ENCODE results near the gene FIS1.

Gene FIS1

GRCh38 chr7:101233907-101234547 is 10.9 kb downstream of the FIS1 start:
- no peak overlapping the region for H3K9ac ChIP-seq (ENCODE audit: low read depth, low read length)
- H3K9me3 ChIP-seq (ENCODE audit: control insufficient read depth, insufficient read depth, low read length): no peaks in the 10 kb centered on the region
- H3K36me3 ChIP-seq (ENCODE audit: insufficient read depth, low read length): no peaks in the 10 kb centered on the region
- H3K4me1 ChIP-seq (ENCODE audit: insufficient read depth, low read length): peaks cover 37% of the 10 kb centered on the region

DNA sequence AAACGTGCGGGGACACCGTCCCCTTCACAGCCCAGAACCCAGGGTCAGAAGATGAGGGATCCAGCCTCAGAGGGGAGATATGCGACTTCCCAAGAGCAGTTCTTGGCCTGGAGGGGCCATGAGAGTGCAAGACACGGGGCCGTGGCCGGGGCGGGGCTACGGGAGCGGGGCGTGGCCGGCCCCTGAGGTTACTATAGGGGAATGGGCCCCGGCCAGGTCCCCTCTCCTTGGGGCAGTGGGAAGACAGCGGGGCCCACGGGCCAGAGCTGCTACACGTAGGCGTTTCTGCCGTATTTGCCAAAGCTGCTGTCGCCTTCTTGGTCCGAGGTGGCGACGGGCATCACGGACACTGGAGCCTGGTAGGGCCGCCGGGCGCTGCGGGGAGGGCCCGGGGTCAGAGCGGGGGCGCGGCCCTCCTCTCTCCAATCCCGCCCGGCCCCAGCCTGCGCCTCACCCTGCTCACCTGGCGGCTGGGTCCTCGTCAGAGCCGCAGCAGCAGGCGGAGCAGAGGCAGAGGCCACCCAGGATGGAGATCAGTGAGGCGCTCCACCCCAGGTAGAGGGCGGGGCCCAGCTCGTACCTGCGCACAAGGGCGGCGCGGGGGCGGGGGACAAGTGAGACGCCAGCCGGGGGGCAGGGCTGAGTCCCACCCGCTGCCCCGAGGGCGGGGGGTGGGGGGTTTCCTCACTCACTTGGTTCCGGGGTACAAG is 12.6 kb downstream of the FIS1 start:
- Histone ChIP-seq H3K9me3 (ENCODE audit: control insufficient read depth, insufficient read depth, low read length) (no peaks in the 10 kb centered on the region), H3K4me1 (ENCODE audit: insufficient read depth, low read length) (peaks cover 22% of the 10 kb centered on the region), H3K36me3 (ENCODE audit: insufficient read depth, low read length) (no peaks in the 10 kb centered on the region), H3K9ac (ENCODE audit: low read depth, low read length) (peak overlapping the region; percentile 62; the same call in 1 of the 2 replicates)

- Histone ChIP-seq H3K4me1 (ENCODE audit: insufficient read depth, low read length) (peaks cover 17% of the 10 kb centered on the region), H3K9me3 (ENCODE audit: control insufficient read depth, insufficient read depth, low read length) (no peaks in the 10 kb centered on the region), H3K36me3 (ENCODE audit: insufficient read depth, low read length) (no peaks in the 10 kb centered on the region), H3K9ac (ENCODE audit: low read depth, low read length) (peak overlapping the region; percentile 62; the same call in 1 of the 2 replicates)
Measured at GRCh38 chr7:101231644-101232043, 13.2 kb downstream of the FIS1 start.

- Histone ChIP-seq H3K9me3 (ENCODE audit: control insufficient read depth, insufficient read depth, low read length) (no peaks in the 10 kb centered on the region), H3K4me1 (ENCODE audit: insufficient read depth, low read length) (peaks cover 12% of the 10 kb centered on the region; the same call in 1 of the 2 replicates), H3K9ac (ENCODE audit: low read depth, low read length) (no peak overlapping the region), H3K36me3 (ENCODE audit: insufficient read depth, low read length) (peaks cover 7% of the 10 kb centered on the region)
Measured at GRCh38 chr7:101226721-101227120, 18.2 kb downstream of the FIS1 start.

- Histone ChIP-seq H3K36me3 (ENCODE audit: insufficient read depth, low read length) (peaks cover 7% of the 10 kb centered on the region), H3K9me3 (ENCODE audit: control insufficient read depth, insufficient read depth, low read length) (no peaks in the 10 kb centered on the region), H3K9ac (ENCODE audit: low read depth, low read length) (no peak overlapping the region), H3K4me1 (ENCODE audit: insufficient read depth, low read length) (0 out of 2 replicates have a peak, but pooled peaks cover 4% of the 10 kb centered on the region)
Measured at GRCh38 chr7:101225650-101226049, 19.2 kb downstream of the FIS1 start.

- Histone ChIP-seq H3K9me3 (ENCODE audit: control insufficient read depth, insufficient read depth, low read length) (no peaks in the 10 kb centered on the region), H3K4me1 (ENCODE audit: insufficient read depth, low read length) (0 out of 2 replicates have a peak, but pooled peaks cover 4% of the 10 kb centered on the region), H3K9ac (ENCODE audit: low read depth, low read length) (no peak overlapping the region), H3K36me3 (ENCODE audit: insufficient read depth, low read length) (peaks cover 7% of the 10 kb centered on the region)
Measured at GRCh38 chr7:101223528-101223927, 21.4 kb downstream of the FIS1 start.

DNA sequence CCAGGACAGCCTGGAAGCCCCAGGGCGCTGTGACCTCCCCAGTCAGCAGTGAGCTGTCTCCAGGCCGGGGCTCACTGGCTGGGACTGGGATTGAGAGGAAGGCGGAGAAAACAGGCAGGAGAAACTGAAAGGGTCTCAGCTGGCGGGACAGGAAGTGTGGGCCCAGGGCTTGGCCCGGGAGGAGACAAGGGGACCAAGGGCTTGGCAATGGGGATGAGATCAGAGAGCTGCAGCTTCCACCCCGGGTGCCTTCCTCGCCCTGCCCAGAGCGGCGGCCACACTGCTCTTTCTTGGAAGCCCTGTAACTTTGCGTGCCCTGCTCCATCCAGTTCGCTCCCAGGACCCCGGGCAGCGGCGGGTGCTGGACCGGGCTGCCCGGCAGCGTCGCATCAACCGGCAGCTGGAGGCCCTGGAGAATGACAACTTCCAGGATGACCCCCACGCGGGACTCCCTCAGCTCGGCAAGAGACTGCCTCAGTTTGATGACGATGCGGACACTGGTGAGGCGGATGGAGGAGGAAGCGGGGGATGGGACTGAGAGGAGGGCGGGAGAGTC is 22.5 kb downstream of the FIS1 start:
- Histone ChIP-seq H3K36me3 (ENCODE audit: insufficient read depth, low read length) (peaks cover 7% of the 10 kb centered on the region), H3K4me1 (ENCODE audit: insufficient read depth, low read length) (0 out of 2 replicates have a peak, but pooled peaks cover 4% of the 10 kb centered on the region), H3K9me3 (ENCODE audit: control insufficient read depth, insufficient read depth, low read length) (no peaks in the 10 kb centered on the region), H3K9ac (ENCODE audit: low read depth, low read length) (no peak overlapping the region)

GRCh38 chr7:101220295-101220694 is 24.6 kb downstream of the FIS1 start:
- H3K9ac ChIP-seq (ENCODE audit: low read depth, low read length): no peak overlapping the region
- H3K36me3 ChIP-seq (ENCODE audit: insufficient read depth, low read length): peaks cover 7% of the 10 kb centered on the region
- H3K9me3 ChIP-seq (ENCODE audit: control insufficient read depth, insufficient read depth, low read length): no peaks in the 10 kb centered on the region
- 0 out of 2 replicates have a peak, but pooled peaks cover 4% of the 10 kb centered on the region for H3K4me1 ChIP-seq (ENCODE audit: insufficient read depth, low read length)

DNA sequence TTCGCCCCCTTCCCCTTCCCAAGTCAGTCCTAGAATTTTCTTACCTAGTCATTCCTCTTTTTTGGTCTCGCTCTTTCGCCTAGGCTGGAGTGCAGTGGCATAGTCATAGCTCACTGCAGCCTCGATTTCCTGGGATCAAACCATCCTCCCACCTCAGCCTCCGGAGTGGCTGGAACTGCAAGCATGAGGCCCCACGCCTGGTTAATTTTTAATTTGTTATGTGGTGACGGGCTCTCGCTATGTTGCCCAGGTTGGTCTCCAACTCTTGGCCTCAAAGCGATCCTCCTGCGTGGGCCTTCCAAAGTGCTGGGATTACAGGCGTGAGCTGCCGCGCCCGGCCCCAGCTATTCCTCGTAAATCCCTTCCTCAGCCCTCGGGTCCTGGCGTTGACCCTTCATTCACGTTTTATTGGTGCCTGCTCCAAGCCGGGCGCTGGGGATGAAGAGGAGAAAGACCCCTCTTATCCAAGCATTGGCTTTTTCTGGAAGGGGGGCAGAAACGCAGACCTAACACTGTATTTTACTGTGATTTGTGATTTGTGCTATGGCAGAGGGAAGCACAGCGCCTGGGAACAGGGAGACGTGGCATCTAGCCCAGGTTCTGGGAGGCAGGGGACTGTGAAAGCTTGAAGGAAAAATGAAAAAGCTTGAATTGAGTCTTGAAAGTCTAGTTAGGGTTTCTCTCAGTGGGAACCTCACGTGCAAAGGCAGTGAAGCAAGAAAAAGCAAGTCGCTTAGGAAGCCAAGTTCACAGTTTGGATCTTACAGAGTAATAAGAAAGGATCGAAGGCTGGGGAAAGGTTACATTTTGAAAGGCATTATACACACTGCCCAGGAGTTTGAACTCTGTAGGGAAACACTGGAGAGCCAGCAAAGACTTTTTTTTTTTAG is 26.4 kb downstream of the FIS1 start:
- no peaks in the 10 kb centered on the region; the same call in 1 of the 2 replicates for H3K36me3 ChIP-seq (ENCODE audit: insufficient read depth, low read length)
- H3K9ac ChIP-seq (ENCODE audit: low read depth, low read length): peak overlapping the region; percentile 80
- H3K9me3 ChIP-seq (ENCODE audit: control insufficient read depth, insufficient read depth, low read length): no peaks in the 10 kb centered on the region
- H3K4me1 ChIP-seq (ENCODE audit: insufficient read depth, low read length): 0 out of 2 replicates have a peak, but pooled peaks cover 4% of the 10 kb centered on the region

DNA sequence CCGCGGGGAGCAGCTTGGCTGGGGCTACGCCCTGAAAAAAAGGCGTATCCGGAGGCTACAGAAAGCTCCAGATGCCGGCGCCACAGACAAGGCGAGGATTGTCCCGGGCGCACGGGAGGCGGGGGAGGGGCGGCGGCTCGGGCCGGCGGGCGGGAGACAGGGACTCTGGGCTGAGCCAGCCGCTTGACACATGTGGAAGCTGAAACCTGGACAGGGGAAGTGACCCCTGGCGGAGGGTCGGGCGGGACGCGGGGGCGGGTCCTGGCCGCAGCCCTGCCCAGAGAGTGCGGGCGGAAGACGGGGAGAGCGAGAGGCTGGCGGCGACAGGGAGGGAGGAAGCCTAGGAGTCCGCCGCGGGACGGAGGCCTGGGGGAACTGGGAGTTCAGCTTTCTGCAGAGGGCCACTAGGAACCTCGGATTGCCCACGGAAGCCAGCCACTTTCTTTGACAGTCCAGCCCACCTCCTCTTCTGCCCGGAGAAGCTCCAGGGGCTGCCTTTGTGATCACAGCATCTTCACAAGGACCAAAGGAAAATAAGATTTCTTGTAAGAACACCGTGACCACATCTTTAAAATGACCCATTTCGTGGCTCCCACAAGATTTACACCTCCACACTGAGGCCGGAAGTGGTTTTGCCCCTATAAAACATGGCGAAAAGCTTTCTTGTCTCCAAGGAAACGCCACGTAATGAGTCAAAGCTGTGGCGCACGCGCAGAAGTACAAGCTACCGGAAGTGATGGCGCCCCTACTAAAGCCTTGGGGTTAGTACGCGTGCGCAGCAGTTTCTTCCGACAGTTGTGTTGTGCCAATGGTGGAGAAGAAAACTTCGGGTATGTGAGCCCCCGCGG is 27.3 kb downstream of the FIS1 start, which contains the start of the genes PLOD3 and ZNHIT1:
Gene PLOD3, minus strand, starts transcription at position 194 of the 848 bp plus-strand sequence. CDS start 307 bp downstream, outside the sequence.
Gene ZNHIT1, plus strand, starts transcription at position 778 of the 848 bp plus-strand sequence. Its CDS starts 31 bp downstream, at position 809.
- Histone ChIP-seq H3K36me3 (ENCODE audit: insufficient read depth, low read length) (no peaks in the 10 kb centered on the region; the same call in 1 of the 2 replicates), H3K9me3 (ENCODE audit: control insufficient read depth, insufficient read depth, low read length) (no peaks in the 10 kb centered on the region), H3K9ac (ENCODE audit: low read depth, low read length) (peak within 1 kb of the TSS; percentile 80), H3K4me1 (ENCODE audit: insufficient read depth, low read length) (0 out of 2 replicates have a peak, but pooled peaks cover 4% of the 10 kb centered on the region)

GRCh38 chr7:101216860-101217387 is 28.0 kb downstream of the FIS1 start:
- 0 out of 2 replicates have a peak, but pooled peaks cover 2% of the 10 kb centered on the region for H3K4me1 ChIP-seq (ENCODE audit: insufficient read depth, low read length)
- no peaks in the 10 kb centered on the region for H3K36me3 ChIP-seq (ENCODE audit: insufficient read depth, low read length)
- H3K9ac ChIP-seq (ENCODE audit: low read depth, low read length): peak overlapping the region; percentile 80
- H3K9me3 ChIP-seq (ENCODE audit: control insufficient read depth, insufficient read depth, low read length): no peaks in the 10 kb centered on the region

DNA sequence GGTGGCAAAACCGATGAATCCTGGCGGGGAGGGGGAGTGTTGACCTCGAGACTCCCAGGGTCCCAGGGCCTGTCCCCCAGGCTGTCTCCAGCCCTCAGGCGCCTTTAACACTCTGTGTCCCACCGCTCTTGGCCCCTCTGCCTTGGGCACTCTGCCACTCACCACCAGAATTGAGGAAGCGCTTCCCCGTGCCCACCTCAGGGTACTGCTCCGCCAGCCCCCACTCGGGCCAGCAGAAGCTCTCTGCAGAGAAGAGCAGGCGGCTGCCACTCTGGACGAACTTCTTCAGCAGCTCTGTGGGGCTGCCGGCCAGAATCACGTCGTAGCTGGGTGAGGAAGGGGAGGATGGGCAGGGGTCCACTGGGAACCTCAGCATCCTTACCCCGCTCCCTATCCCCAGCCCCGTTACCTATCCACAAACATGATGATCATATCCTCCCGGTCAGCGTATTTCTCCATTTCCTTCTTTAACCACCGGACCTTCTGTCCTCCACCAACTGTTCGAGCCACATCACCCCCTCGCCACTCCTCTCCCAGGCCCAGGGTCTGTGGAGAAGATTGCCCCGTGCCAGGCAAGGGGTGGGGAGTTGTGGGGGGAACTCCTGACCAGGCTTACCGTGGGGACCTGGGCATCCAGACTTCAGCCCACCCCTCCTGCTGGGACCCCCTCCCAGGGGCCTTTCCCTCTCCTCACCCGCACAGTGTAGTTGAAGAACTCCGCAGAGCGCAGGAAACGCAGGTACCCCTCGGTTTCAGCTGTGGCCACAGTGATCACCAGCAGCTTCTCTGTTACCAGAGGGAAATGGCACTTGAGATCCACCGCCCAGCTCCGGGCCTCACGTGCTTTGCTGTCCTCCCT is 28.7 kb downstream of the FIS1 start:
- Histone ChIP-seq H3K4me1 (ENCODE audit: insufficient read depth, low read length) (no peaks in the 10 kb centered on the region), H3K36me3 (ENCODE audit: insufficient read depth, low read length) (no peaks in the 10 kb centered on the region), H3K9me3 (ENCODE audit: control insufficient read depth, insufficient read depth, low read length) (no peaks in the 10 kb centered on the region), H3K9ac (ENCODE audit: low read depth, low read length) (peak overlapping the region; percentile 80)

All from ES-I3 (cell line).